ENCODE results near the gene POPDC2. TPM values are rescaled to one million over a fixed set of nuclear protein-coding genes. Genes with fewer than 3 reads are reported as not detected.
"Not testable (repeated sequence)": the region's sequence is repeated elsewhere in the genome, so short reads cannot be mapped to it uniquely, and the experiment has no call there.

Gene POPDC2
- total RNA-seq, 2 donors from 2014 or later = 4.2 to 4.3 TPM

DNA sequence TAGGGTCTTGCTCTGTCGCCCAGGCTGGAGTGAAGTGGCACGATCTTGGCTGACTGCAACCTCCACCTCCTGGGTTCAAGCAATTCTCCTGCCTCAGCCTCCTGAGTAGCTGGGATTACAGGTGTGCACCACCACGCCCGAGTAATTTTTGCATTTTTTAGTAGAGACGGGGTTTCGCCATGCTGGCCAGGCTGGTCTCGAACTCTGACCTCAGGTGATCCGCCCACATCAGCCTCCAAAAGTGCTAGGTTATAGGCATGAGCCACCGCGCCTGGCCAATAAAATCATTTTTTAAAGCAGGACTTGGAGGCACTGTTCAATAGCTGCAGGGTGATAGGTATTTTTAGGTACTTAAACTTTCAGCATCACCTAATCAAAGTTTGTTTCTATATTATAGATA, 17.8 kb upstream of the POPDC2 start:
- not testable (repeated sequence) for ATAC-seq; H3K27me3 Mint-ChIP-seq; H3K9me3 ChIP-seq (ENCODE audit: control insufficient read depth, low read length, poor library complexity, severe bottlenecking); H3K4me3 Mint-ChIP-seq; H3K36me3 Mint-ChIP-seq (ENCODE audit: low read depth); DNase-seq
- Mint-ChIP-seq H3K4me1 (peaks cover 28% of the 10 kb centered on the region), H3K27ac (peak overlapping the region; percentile 97)

DNA sequence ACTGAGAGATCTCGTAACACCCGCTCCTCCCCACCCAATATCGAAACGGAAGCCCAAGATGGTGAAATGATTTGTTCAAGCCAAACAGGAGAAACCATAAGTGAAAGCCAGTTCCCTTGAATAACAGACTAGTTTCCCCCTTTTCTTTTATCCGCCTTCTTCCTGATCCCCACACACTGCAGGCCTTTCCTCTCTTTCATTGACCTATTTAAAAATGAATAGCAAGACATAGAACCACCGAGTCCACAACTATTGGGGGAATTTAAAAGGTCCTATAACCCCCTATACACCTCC, 17.2 kb upstream of the POPDC2 start:
- no peak for DNase-seq
- H3K27me3 Mint-ChIP-seq = no peaks in the 10 kb centered on the region
- no peaks in the 10 kb centered on the region for H3K9me3 ChIP-seq (ENCODE audit: control insufficient read depth, low read length, poor library complexity, severe bottlenecking)
- no peaks in the 10 kb centered on the region for H3K36me3 Mint-ChIP-seq (ENCODE audit: low read depth)
- H3K4me3 Mint-ChIP-seq = peak overlapping the region; percentile 93
- ATAC-seq = no peak
- H3K4me1 Mint-ChIP-seq = peaks cover 31% of the 10 kb centered on the region
- peak overlapping the region; percentile 97 for H3K27ac Mint-ChIP-seq

DNA sequence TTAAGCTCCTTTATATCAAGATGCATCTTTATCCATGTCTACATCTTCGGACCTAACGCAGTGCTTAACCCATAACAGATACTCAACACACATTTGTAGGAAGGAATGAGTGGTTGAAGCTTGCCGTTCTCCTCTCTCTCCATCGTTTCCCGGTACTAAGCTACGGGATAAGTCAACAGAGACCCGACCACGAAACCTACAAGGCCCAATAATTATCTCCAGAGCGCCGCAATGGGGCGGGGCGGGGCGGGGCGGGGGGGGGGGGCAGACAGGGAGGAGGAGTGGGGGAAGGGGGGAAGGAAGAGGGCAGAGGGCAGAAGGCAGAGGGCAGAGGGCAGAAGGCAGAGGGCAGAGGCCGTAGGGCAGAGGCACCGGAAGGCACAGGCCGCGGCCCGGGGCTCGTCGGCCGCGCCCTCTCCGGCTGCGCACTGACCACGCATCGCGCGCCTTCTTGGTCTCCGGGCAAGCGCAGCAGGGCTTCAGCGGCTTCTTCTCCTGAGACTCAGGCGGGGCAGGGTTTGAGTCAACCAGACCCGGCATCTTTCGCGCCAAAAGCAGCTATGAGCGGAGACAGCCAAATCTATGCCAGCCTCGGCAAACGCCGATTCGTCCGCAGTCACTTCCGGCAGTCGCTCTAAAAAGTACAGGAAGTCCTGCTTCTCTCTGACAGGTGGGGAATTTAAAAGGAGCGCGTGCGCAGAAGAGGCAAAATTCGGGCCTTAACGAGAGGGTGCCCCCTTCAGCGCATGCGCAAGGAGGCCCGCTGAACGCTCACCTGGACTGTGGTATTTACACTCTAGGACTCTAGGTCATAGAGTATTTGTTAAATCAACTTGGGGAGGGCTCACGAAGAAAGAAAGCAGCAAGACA, 16.6 kb upstream of the POPDC2 start, which contains the start of gene COX17:
Gene COX17 (minus strand): TSS at position 636 of the 870 bp plus-strand sequence. CDS start 96 bp downstream, at position 540.
- DNase-seq = peak; percentile 88 to 93 (median 92)
- Mint-ChIP-seq H3K4me3 (peak within 1 kb of the TSS; percentile 93), H3K36me3 (ENCODE audit: low read depth) (no peaks in the 10 kb centered on the region), H3K4me1 (peaks cover 34% of the 10 kb centered on the region), H3K27ac (peak within 1 kb of the TSS; percentile 97), H3K27me3 (no peaks in the 10 kb centered on the region)
- no peaks in the 10 kb centered on the region for H3K9me3 ChIP-seq (ENCODE audit: control insufficient read depth, low read length, poor library complexity, severe bottlenecking)
- ATAC-seq = peak; percentile 89

DNA sequence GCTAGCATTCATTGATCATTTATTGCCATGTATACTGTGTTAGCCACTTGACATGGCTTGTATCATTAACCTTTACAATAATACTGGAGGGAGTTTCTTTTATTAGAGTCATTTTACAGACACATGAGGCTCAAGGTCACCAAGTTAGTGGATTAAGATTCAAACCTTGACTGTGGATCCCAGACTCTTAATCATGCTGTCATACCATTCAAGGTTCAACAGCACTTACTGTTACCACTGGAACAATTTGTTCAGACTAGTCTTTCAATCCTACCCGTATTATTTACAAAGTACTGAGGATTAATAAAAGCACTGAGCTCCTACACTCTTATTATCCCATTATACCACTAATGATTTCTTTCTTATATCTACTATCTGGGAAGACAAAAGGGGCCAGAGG, 15.6 kb upstream of the POPDC2 start:
- Mint-ChIP-seq H3K36me3 (ENCODE audit: low read depth) (no peaks in the 10 kb centered on the region), H3K27me3 (no peaks in the 10 kb centered on the region), H3K27ac (peak overlapping the region; percentile 97), H3K4me3 (peak overlapping the region; percentile 93), H3K4me1 (peaks cover 34% of the 10 kb centered on the region)
- H3K9me3 ChIP-seq (ENCODE audit: control insufficient read depth, low read length, poor library complexity, severe bottlenecking) = no peaks in the 10 kb centered on the region
- no peak for ATAC-seq
- DNase-seq = no peak

DNA sequence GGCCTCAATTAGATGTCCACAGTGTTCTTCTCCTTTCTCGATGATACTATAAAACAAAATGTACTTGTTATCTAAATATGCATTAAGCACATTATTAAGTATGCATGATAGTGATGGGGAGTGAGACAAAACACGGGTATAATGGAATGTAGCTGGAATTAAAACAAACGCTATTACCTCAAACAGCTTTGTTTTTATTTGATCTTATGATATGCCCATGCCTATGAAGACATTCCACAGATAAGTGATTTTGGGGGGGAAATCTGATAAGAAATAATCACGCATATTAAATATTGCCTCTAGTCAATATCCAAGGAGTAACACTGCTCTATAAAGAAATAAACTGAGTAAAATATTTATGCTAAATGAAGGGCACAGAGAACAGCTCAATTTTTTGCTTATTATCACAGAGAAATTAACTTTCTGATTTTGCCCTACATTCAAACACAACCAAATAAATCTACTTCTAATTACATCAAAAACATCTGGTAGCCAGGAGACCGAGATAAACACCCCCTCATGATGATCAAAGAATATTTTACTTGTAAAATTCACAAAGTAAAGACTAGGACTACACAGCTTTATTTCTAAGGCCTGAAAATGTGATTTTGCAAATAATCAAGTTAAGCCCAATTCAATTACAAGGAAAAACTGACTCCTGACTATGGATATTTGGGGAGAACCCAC, 14.9 kb upstream of the POPDC2 start:
- Mint-ChIP-seq H3K27ac (peak overlapping the region; percentile 97), H3K4me1 (peaks cover 34% of the 10 kb centered on the region), H3K27me3 (no peaks in the 10 kb centered on the region), H3K36me3 (ENCODE audit: low read depth) (no peaks in the 10 kb centered on the region), H3K4me3 (peak overlapping the region; percentile 93)
- DNase-seq = no peak
- no peaks in the 10 kb centered on the region for H3K9me3 ChIP-seq (ENCODE audit: control insufficient read depth, low read length, poor library complexity, severe bottlenecking)
- no peak for ATAC-seq

DNA sequence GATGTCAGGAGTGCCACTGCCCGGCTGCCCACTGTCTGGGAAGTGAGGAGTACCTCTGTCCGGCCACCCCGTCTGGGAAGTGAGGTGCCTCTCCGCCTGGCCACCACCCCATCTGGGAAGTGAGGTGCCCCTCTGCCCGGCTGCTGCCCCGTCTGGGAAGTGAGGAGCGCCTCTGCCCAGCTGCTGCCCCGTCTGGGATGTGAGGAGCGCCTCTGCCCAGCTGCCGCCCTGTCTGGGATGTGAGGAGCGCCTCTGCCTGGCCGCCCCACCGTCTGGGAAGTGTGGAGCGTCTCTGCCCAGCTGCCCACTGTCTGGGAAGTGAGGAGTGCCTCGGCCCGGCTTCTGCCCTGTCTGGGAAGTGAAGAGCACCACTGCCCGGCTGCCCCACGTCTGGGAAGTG, 13.5 kb upstream of the POPDC2 start:
- Mint-ChIP-seq H3K36me3 (ENCODE audit: low read depth) (no peaks in the 10 kb centered on the region), H3K4me1 (peaks cover 34% of the 10 kb centered on the region), H3K27me3 (no peaks in the 10 kb centered on the region), H3K4me3 (no peak overlapping the region), H3K27ac (no peak overlapping the region)
- no peaks in the 10 kb centered on the region for H3K9me3 ChIP-seq (ENCODE audit: control insufficient read depth, low read length, poor library complexity, severe bottlenecking)
- no peak for DNase-seq
- no peak for ATAC-seq

DNA sequence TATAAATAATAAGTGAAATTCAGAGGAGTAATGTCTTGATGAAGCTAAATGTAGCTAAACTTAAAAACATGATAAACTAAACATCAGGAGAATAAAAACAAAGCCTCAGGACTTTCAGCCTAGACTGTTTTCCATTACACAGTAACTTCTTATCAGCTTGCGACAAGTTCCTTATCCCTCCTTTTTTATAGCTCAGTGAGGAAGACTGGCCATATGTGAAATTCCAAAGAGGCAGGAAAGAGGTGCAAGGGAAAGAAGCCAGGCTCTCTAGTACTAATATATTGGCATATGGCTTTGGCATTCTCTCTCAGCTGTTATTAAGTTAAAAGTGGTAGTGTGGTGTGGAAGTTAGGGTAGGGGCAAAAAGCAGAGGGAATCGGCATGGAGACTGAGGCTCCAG, 12.4 kb upstream of the POPDC2 start:
- H3K4me1 Mint-ChIP-seq = peaks cover 34% of the 10 kb centered on the region
- no peak overlapping the region for H3K27ac Mint-ChIP-seq
- DNase-seq (no peak), ATAC-seq (no peak)
- H3K36me3 Mint-ChIP-seq (ENCODE audit: low read depth) = no peaks in the 10 kb centered on the region
- H3K27me3 Mint-ChIP-seq = no peaks in the 10 kb centered on the region
- no peak overlapping the region for H3K4me3 Mint-ChIP-seq
- H3K9me3 ChIP-seq (ENCODE audit: control insufficient read depth, low read length, poor library complexity, severe bottlenecking) = no peaks in the 10 kb centered on the region

DNA sequence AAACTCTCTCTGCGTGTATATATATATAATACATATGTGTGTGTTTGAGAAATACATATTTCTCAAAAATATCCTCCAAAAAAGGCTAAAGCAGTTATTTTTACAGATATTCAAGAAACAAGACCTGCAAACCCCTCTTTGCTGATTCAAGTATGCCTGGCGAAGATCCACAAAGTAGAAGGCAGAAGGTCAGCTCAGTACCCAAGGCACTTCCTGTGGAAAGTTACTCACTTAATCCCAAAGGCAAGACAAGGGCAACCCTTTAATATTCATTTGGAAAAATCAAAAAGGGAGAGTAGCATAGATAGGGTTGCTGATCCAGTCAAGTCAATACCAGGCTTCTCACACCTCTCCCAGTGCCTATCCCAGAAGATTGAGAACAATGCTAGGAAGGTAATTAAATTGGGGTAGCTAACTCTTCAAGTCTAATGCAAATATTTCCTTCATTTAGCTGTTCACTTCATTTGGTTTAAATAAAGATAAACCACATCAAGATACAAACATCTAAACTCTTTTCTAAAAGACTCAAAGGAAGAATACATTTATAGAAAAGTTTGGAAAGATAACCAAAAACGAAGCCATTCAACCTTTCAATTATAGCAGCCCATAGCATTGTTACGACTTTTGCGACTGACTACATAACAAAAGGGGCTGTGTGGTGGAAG, 9.6 kb upstream of the POPDC2 start:
- no peak overlapping the region for H3K4me3 Mint-ChIP-seq
- no peaks in the 10 kb centered on the region for H3K36me3 Mint-ChIP-seq (ENCODE audit: low read depth)
- no peaks in the 10 kb centered on the region for H3K9me3 ChIP-seq (ENCODE audit: control insufficient read depth, low read length, poor library complexity, severe bottlenecking)
- DNase-seq (no peak), ATAC-seq (no peak)
- H3K27ac Mint-ChIP-seq = no peak overlapping the region
- H3K27me3 Mint-ChIP-seq = no peaks in the 10 kb centered on the region
- peaks cover 12% of the 10 kb centered on the region for H3K4me1 Mint-ChIP-seq

DNA sequence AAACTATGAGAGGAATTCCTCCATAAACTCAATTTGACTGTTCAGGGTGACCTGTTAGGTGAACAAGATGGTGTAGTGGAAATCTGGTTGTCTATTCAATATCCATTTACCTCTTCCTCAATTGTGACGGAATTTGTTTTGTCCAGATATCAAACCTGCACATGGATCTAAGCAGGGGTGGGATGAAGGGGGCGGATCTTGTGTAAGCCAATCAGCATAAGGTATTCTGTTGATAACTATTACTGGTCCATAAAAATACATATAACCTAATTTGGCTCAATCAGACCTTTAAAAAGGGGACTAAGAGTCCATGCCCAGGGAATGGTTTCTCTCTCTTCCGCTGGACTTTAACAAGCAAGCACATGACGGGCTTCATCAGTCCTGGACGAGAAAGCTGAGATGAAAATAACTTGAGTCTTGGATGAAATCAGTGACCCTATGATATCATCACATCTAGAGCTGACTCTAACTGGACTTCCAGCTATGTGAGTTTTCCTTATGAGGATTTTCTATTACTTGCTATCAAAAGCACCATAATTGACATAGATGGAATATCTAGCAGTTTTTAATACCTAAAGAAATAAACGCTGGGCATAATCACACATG, 5.7 kb upstream of the POPDC2 start:
- H3K27me3 Mint-ChIP-seq = no peaks in the 10 kb centered on the region
- no peak for ATAC-seq
- H3K4me3 Mint-ChIP-seq = no peak overlapping the region
- H3K27ac Mint-ChIP-seq = no peak overlapping the region
- no peaks in the 10 kb centered on the region for H3K9me3 ChIP-seq (ENCODE audit: control insufficient read depth, low read length, poor library complexity, severe bottlenecking)
- H3K36me3 Mint-ChIP-seq (ENCODE audit: low read depth) = no peaks in the 10 kb centered on the region
- DNase-seq = no peak
- peaks cover 3% of the 10 kb centered on the region for H3K4me1 Mint-ChIP-seq

DNA sequence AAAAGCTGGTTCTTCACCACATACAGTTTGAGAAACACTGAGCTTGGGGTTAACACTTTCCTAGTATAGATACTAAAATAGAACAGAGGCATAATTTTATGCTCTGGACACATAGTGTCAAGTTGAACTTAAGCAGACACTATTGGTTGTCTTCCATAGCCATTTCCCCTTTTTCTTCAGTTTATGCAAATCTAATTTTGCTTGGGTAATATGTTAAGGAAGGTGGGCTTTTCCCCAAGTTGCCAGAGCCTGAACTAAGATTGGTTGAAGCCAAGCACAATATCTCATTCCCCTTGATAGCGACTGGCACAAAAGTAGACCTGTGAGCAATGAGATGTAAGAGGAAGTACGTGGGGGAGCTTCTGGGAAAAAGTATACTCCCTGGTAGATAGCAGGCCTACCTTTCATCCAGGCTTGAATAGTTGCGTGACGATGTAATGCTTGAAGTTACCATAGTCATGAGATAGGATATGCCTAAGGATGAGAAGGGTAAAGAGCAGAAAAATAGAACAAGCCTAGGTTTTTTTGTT, 4.5 kb upstream of the POPDC2 start:
- H3K27me3 Mint-ChIP-seq = no peaks in the 10 kb centered on the region
- H3K4me3 Mint-ChIP-seq = no peak overlapping the region
- H3K27ac Mint-ChIP-seq = no peak overlapping the region
- DNase-seq = no peak
- no peaks in the 10 kb centered on the region for H3K36me3 Mint-ChIP-seq (ENCODE audit: low read depth)
- peaks cover 3% of the 10 kb centered on the region for H3K4me1 Mint-ChIP-seq
- no peaks in the 10 kb centered on the region for H3K9me3 ChIP-seq (ENCODE audit: control insufficient read depth, low read length, poor library complexity, severe bottlenecking)
- ATAC-seq = no peak

DNA sequence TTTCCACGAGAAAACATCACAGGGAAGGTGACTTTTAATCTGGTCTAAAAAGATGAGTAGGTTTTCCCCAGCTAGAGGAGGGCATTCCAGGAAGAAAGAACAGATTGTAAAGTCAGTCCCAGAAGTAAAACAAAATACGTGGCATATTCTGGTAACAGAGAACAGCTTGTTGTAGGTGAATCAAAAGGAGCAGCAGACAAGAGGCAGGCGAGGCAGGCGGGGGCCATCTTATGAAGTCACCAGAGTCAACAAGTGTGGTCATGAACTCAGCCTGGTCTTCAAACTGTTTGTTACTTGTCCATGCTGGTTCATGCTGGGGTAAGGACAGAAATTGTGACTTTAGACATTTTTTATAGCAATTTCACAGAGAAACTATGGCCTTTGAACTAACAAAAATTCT, 4.0 kb upstream of the POPDC2 start:
- no peaks in the 10 kb centered on the region for H3K27me3 Mint-ChIP-seq
- DNase-seq (no peak), ATAC-seq (no peak)
- peaks cover 3% of the 10 kb centered on the region for H3K4me1 Mint-ChIP-seq
- no peaks in the 10 kb centered on the region for H3K36me3 Mint-ChIP-seq (ENCODE audit: low read depth)
- H3K4me3 Mint-ChIP-seq = no peak overlapping the region
- H3K27ac Mint-ChIP-seq = no peak overlapping the region
- H3K9me3 ChIP-seq (ENCODE audit: control insufficient read depth, low read length, poor library complexity, severe bottlenecking) = no peaks in the 10 kb centered on the region

DNA sequence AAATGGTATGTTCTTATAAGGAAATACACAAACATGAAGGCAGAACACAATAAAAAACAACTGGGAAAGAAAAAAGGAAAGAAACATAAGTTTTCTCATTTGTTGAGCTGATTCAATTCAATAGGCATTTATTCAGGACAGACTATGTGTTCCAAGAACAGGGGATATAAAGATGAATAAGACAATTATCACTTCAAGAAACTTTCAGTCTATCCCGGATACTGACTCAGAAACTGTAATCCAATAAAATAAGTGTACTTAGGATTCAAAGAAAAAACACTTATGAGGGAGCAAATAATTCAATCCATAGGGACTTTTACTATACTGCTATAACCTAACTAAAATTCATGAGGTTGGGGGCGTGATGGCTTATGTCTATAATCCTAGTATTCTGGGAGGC, 3.5 kb upstream of the POPDC2 start:
- no peaks in the 10 kb centered on the region for H3K9me3 ChIP-seq (ENCODE audit: control insufficient read depth, low read length, poor library complexity, severe bottlenecking)
- Mint-ChIP-seq H3K4me1 (peaks cover 3% of the 10 kb centered on the region), H3K4me3 (no peak overlapping the region), H3K36me3 (ENCODE audit: low read depth) (no peaks in the 10 kb centered on the region), H3K27ac (no peak overlapping the region), H3K27me3 (no peaks in the 10 kb centered on the region)
- ATAC-seq (no peak), DNase-seq (no peak)
